Hematopoietic multipotent progenitor cell treated with erythropoietin and hydrocortisone succinate and interleukin-3 and kit ligand, for 8 days (in vitro differentiated cells): Measurements from ENCODE around the gene TMEM184B.

Source experiments
- DNase-seq: peaks from one replicate; pipeline ENCODE4 v3.0.0-alpha.2; 2015

Gene TMEM184B

GRCh38 chr22:38176170-38176741 lies 96.6 kb downstream of the TMEM184B start:
- peak; percentile 52 for DNase-seq

GRCh38 chr22:38175206-38176118 lies 97.3 kb downstream of the TMEM184B start:
- no peak for DNase-seq

DNA sequence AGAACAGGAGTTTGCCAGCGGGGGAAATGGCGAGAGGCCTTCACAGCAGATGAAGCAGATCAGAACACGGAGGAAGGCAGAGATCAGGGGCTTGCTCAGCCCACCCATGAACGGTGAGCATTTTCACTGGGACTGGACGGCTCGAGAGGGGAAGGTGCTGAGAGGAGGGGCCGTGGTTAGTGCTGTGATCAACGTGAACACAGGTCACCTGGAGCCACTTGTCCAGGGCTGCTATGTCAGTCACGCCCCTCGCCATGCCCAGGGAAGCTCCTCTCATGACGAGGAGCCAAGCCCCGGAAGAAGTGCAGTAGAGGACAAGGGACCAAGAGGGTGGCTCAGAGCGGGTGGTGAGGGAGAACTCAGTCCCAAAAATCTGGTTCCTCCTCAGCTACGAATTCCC lies 98.2 kb downstream of the TMEM184B start:
- DNase-seq, result no peak

DNA sequence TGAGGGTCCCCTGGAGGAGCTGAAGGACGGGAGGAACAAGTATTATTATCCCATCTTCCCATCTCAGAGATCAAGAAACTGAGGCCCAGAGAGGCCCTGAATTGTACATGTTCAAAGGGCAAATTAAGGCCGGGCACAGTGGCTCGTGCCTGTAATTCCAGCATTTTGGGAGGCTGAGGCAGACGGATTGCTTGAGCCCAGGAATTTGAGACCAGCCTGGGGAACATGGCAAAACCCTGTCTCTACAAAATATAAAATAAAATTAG lies 99.2 kb downstream of the TMEM184B start:
- no peak for DNase-seq

GRCh38 chr22:38172832-38173640 lies 99.8 kb downstream of the TMEM184B start:
- peak; percentile 60 for DNase-seq

DNA sequence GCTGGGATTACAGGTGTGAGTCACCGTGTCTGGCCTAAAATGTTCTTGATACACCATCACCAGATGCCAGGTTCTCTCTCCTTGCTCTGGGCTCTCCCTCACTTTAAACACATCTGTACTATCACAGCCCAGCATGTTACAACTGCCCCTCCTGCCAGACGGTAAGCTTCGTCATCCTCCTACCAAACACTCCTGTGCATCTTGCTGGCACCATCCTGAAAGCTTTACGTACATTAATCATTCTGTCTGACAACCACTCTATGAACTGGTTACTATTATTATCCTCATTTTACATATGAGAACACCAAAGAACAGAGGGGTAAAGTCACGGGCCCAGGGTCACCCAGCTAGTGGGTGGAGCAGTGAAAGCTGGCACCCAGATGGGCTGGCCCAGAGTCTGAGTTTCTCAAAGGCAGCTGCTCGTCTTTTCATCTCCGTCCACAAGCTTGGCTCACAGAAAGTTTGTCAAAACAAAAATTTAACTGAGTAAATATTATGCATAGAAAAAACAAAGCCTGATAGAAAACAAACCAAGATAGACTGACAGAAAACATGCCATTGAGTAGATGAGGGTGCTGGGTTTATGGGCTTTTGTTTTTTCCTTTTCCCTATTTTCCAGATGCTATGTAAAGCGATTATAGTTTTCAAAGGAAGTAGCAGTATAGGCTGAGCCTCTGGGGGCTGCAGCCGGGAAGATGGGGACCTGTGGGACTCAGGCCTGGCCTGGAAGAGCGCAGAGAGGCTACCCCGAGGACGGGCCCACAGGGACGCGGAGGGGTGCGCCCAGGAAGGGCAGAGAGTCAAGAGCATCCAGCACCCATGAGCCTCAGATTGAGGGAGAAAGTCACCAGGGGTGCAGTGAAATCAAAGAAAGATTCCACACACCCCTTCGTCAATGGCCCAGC lies 100.6 kb downstream of the TMEM184B start:
- peak; percentile 62 for DNase-seq

GRCh38 chr22:38170469-38170868 lies 102.3 kb downstream of the TMEM184B start:
- no peak for DNase-seq
